Activated naive CD4-positive, alpha-beta T cell treated with anti-CD3 and anti-CD28 coated beads for 36 hours (primary cell): ENCODE results near the gene DENND1A. TPM values are rescaled to one million over a fixed set of nuclear protein-coding genes. Genes with fewer than 3 reads are reported as not detected.

ENCODE experiments used
- CTCF ChIA-PET: fragments of 350-600 bp; sonication (Branson Sonifier 250); formaldehyde crosslinking; loops from one replicate; lab custom pipeline; 2021; ENCODE audit warnings: antibody characterized with exemption; lab: Charles Lee
- DNase-seq: peaks from one replicate; pipeline ENCODE4 v3.0.0-alpha.2; 2020
- H3K27ac Mint-ChIP-seq: one replicate; pipeline ENCODE4 v1.8.0; 2021; ENCODE audit warnings: mild to moderate bottlenecking, mixed read lengths
- H3K27me3 Mint-ChIP-seq: one replicate; pipeline ENCODE4 v1.8.0; 2021; ENCODE audit warnings: low read depth, mixed read lengths
- H3K36me3 Mint-ChIP-seq: one replicate; pipeline ENCODE4 v1.8.0; 2021; ENCODE audit warnings: low read depth, mixed read lengths
- H3K4me1 Mint-ChIP-seq: one replicate; pipeline ENCODE4 v1.8.0; 2021; ENCODE audit warnings: low read depth, mixed read lengths
- H3K4me3 Mint-ChIP-seq: one replicate; pipeline ENCODE4 v1.8.0; 2021; ENCODE audit warnings: mild to moderate bottlenecking, moderate library complexity, mixed read lengths
- H3K9me3 Mint-ChIP-seq: one replicate; pipeline ENCODE4 v1.8.0; 2021; ENCODE audit warnings: mixed read lengths
- intact Hi-C: fragments of 100-400 bp; cut with micrococcal nuclease; formaldehyde crosslinking; loops from one replicate; pipeline ENCODE4 v1.15.1; 2023
- total RNA-seq, 2 experiments: library from RNA; stranded (reverse); gene quantifications; one replicate each; pipeline ENCODE4 v1.2.3, GENCODE V29; 2021

The DENND1A gene
- total RNA-seq, 2 experiments from 2014 or later, result 28.4 to 29.6 TPM

GRCh38 chr9:123522251-123522650 is 407.7 kb downstream of the DENND1A start:
- Mint-ChIP-seq H3K27me3 (no peaks in the 10 kb centered on the region), H3K4me3 (no peak overlapping the region), H3K36me3 (no peaks in the 10 kb centered on the region), H3K27ac (no peak overlapping the region), H3K9me3 (no peaks in the 10 kb centered on the region), H3K4me1 (no peaks in the 10 kb centered on the region)
- CTCF ChIA-PET, result interaction anchor here (0.6 kb wide), 1 partner anchor 876 kb away, joined by 5 read pairs; no protein-coding TSS in a partner anchor
- intact Hi-C loops, result no loop called here
- no peak for DNase-seq

GRCh38 chr9:123518338-123518737 is 411.6 kb downstream of the DENND1A start:
- DNase-seq, result no peak
- Mint-ChIP-seq H3K27ac (no peak overlapping the region), H3K27me3 (no peaks in the 10 kb centered on the region), H3K9me3 (no peaks in the 10 kb centered on the region), H3K4me1 (no peaks in the 10 kb centered on the region), H3K36me3 (peaks cover 5% of the 10 kb centered on the region), H3K4me3 (no peak overlapping the region)
- CTCF ChIA-PET, result interaction anchor here (1.0 kb wide), 1 partner anchor 15 kb away, joined by 3 read pairs; no protein-coding TSS in a partner anchor
- intact Hi-C loops, result no loop called here

GRCh38 chr9:123517512-123517911 is 412.4 kb downstream of the DENND1A start:
- Mint-ChIP-seq H3K4me1 (no peaks in the 10 kb centered on the region), H3K9me3 (no peaks in the 10 kb centered on the region), H3K27me3 (no peaks in the 10 kb centered on the region), H3K36me3 (peaks cover 5% of the 10 kb centered on the region), H3K27ac (no peak overlapping the region), H3K4me3 (no peak overlapping the region)
- CTCF ChIA-PET, result no interaction called here
- no peak for DNase-seq
- intact Hi-C loops, result no loop called here

GRCh38 chr9:123514766-123515165 is 415.2 kb downstream of the DENND1A start:
- no peaks in the 10 kb centered on the region for H3K27me3 Mint-ChIP-seq
- H3K9me3 Mint-ChIP-seq, result no peaks in the 10 kb centered on the region
- H3K4me3 Mint-ChIP-seq, result no peak overlapping the region
- no peak overlapping the region for H3K27ac Mint-ChIP-seq
- peaks cover 7% of the 10 kb centered on the region for H3K36me3 Mint-ChIP-seq
- no peaks in the 10 kb centered on the region for H3K4me1 Mint-ChIP-seq
- intact Hi-C loops, result no loop called here
- CTCF ChIA-PET, result no interaction called here
- no peak for DNase-seq

- CTCF ChIA-PET, result no interaction called here
- H3K4me3 Mint-ChIP-seq, result no peak overlapping the region
- no peaks in the 10 kb centered on the region for H3K9me3 Mint-ChIP-seq
- no peak for DNase-seq
- H3K36me3 Mint-ChIP-seq, result peaks cover 7% of the 10 kb centered on the region
- no peaks in the 10 kb centered on the region for H3K4me1 Mint-ChIP-seq
- no peak overlapping the region for H3K27ac Mint-ChIP-seq
- intact Hi-C loops, result no loop called here
- H3K27me3 Mint-ChIP-seq, result no peaks in the 10 kb centered on the region
These were observed 416.4 kb downstream of the DENND1A start for GRCh38 chr9:123513554-123513953.

- no peaks in the 10 kb centered on the region for H3K9me3 Mint-ChIP-seq
- no peaks in the 10 kb centered on the region for H3K4me1 Mint-ChIP-seq
- DNase-seq, result no peak
- H3K27ac Mint-ChIP-seq, result no peak overlapping the region
- CTCF ChIA-PET, result interaction anchor here (0.8 kb wide), 1 partner anchor 126 kb away, joined by 3 read pairs; no protein-coding TSS in a partner anchor
- peaks cover 7% of the 10 kb centered on the region for H3K36me3 Mint-ChIP-seq
- H3K27me3 Mint-ChIP-seq, result no peaks in the 10 kb centered on the region
- intact Hi-C loops, result no loop called here
- no peak overlapping the region for H3K4me3 Mint-ChIP-seq
These were observed 418.3 kb downstream of the DENND1A start for GRCh38 chr9:123511326-123512277.

- CTCF ChIA-PET, result no interaction called here
- Mint-ChIP-seq H3K9me3 (no peaks in the 10 kb centered on the region), H3K27me3 (no peaks in the 10 kb centered on the region), H3K36me3 (peaks cover 7% of the 10 kb centered on the region), H3K4me1 (no peaks in the 10 kb centered on the region), H3K27ac (no peak overlapping the region), H3K4me3 (no peak overlapping the region)
- no peak for DNase-seq
- intact Hi-C loops, result no loop called here
These were observed 420.3 kb downstream of the DENND1A start for GRCh38 chr9:123509646-123510045.

GRCh38 chr9:123508048-123508447 is 421.9 kb downstream of the DENND1A start:
- H3K4me1 Mint-ChIP-seq, result no peaks in the 10 kb centered on the region
- intact Hi-C loops, result no loop called here
- H3K27ac Mint-ChIP-seq, result no peak overlapping the region
- CTCF ChIA-PET, result interaction anchor here (0.8 kb wide), 1 partner anchor 12 kb away, joined by 3 read pairs; no protein-coding TSS in a partner anchor
- no peaks in the 10 kb centered on the region for H3K27me3 Mint-ChIP-seq
- H3K4me3 Mint-ChIP-seq, result no peak overlapping the region
- no peak for DNase-seq
- H3K9me3 Mint-ChIP-seq, result no peaks in the 10 kb centered on the region
- peaks cover 2% of the 10 kb centered on the region for H3K36me3 Mint-ChIP-seq

GRCh38 chr9:123505496-123505895 is 424.4 kb downstream of the DENND1A start:
- H3K9me3 Mint-ChIP-seq, result no peaks in the 10 kb centered on the region
- CTCF ChIA-PET, result interaction anchor here (0.6 to 1.3 kb wide), 3 partner anchors 11 to 412 kb away, joined by 3 read pairs; no protein-coding TSS in a partner anchor

GRCh38 chr9:123500336-123500735 is 429.6 kb downstream of the DENND1A start:
- CTCF ChIA-PET, result no interaction called here
- H3K36me3 Mint-ChIP-seq, result no peaks in the 10 kb centered on the region
- no peak overlapping the region for H3K27ac Mint-ChIP-seq
- intact Hi-C loops, result no loop called here
- H3K9me3 Mint-ChIP-seq, result no peaks in the 10 kb centered on the region
- H3K27me3 Mint-ChIP-seq, result no peaks in the 10 kb centered on the region
- H3K4me1 Mint-ChIP-seq, result no peaks in the 10 kb centered on the region
- no peak overlapping the region for H3K4me3 Mint-ChIP-seq
- DNase-seq, result no peak

More at GRCh38 chr9:123505496-123505895, 424.4 kb downstream of the DENND1A start:
- no peak overlapping the region for H3K27ac Mint-ChIP-seq
- no peaks in the 10 kb centered on the region for H3K27me3 Mint-ChIP-seq
- intact Hi-C loops, result no loop called here
- no peaks in the 10 kb centered on the region for H3K4me1 Mint-ChIP-seq
- DNase-seq, result no peak
- H3K36me3 Mint-ChIP-seq, result no peaks in the 10 kb centered on the region
- no peak overlapping the region for H3K4me3 Mint-ChIP-seq

- Mint-ChIP-seq H3K4me3 (no peak overlapping the region), H3K9me3 (no peaks in the 10 kb centered on the region), H3K4me1 (no peaks in the 10 kb centered on the region), H3K27ac (no peak overlapping the region), H3K36me3 (no peaks in the 10 kb centered on the region), H3K27me3 (no peaks in the 10 kb centered on the region)
- no peak for DNase-seq
- CTCF ChIA-PET, result no interaction called here
- intact Hi-C loops, result no loop called here
These were observed 432.1 kb downstream of the DENND1A start for GRCh38 chr9:123497830-123498229.

GRCh38 chr9:123495731-123496130 is 434.2 kb downstream of the DENND1A start:
- Mint-ChIP-seq H3K36me3 (no peaks in the 10 kb centered on the region), H3K9me3 (no peaks in the 10 kb centered on the region), H3K27ac (no peak overlapping the region), H3K4me3 (no peak overlapping the region), H3K27me3 (no peaks in the 10 kb centered on the region), H3K4me1 (no peaks in the 10 kb centered on the region)
- no peak for DNase-seq
- CTCF ChIA-PET, result interaction anchor here (1.0 kb wide), 1 partner anchor 12 kb away, joined by 3 read pairs; no protein-coding TSS in a partner anchor
- intact Hi-C loops, result no loop called here
